ENCODE data around the gene PDGFA. TPM values are rescaled to one million over a fixed set of nuclear protein-coding genes. Genes with fewer than 3 reads are reported as not detected.

The PDGFA gene
- total and polyA plus RNA-seq, 2 experiments from 2014 or later, result 6.5 to 25.6 TPM

GRCh38 chr7:505171-505570 is 14.5 kb downstream of the PDGFA start:
- no peak for DNase-seq (ENCODE audit: low read depth in 1 of 2, low spot score in 1 of 2)

GRCh38 chr7:504221-505111 is 15.2 kb downstream of the PDGFA start:
- DNase-seq (ENCODE audit: low read depth in 1 of 2, low spot score in 1 of 2), result no peak
- no peaks in the 10 kb centered on the region for H3K4me1 ChIP-seq (ENCODE audit: low read depth)
- no peak overlapping the region for H3K27ac ChIP-seq

More at GRCh38 chr7:505171-505570, 14.5 kb downstream of the PDGFA start:
- no peaks in the 10 kb centered on the region for H3K27me3 ChIP-seq
- TF ChIP-seq CTCF (IDR thresholded peaks at IDR 0.05; ENCODE audit: low read depth, low read length), result no peak
- H3K4me3 ChIP-seq, result no peak overlapping the region
- no peaks in the 10 kb centered on the region for H3K9me3 ChIP-seq (ENCODE audit: low read depth)
- H3K27ac ChIP-seq, result no peak overlapping the region
- peaks cover 6% of the 10 kb centered on the region for H3K36me3 ChIP-seq
- no peaks in the 10 kb centered on the region for H3K4me1 ChIP-seq (ENCODE audit: low read depth)

GRCh38 chr7:503575-504111 is 16.0 kb downstream of the PDGFA start:
- H3K4me1 ChIP-seq (ENCODE audit: low read depth), result no peaks in the 10 kb centered on the region
- TF ChIP-seq CTCF (IDR thresholded peaks at IDR 0.05; ENCODE audit: low read depth, low read length), result no peak
- H3K27ac ChIP-seq, result no peak overlapping the region
- H3K27me3 ChIP-seq, result no peaks in the 10 kb centered on the region
- H3K36me3 ChIP-seq, result peaks cover 6% of the 10 kb centered on the region
- no peaks in the 10 kb centered on the region for H3K9me3 ChIP-seq (ENCODE audit: low read depth)
- no peak for DNase-seq (ENCODE audit: low read depth in 1 of 2, low spot score in 1 of 2)
- H3K4me3 ChIP-seq, result no peak overlapping the region

More at GRCh38 chr7:504221-505111, 15.2 kb downstream of the PDGFA start:
- no peaks in the 10 kb centered on the region for H3K27me3 ChIP-seq
- H3K4me3 ChIP-seq, result no peak overlapping the region
- no peak for TF ChIP-seq CTCF (IDR thresholded peaks at IDR 0.05; ENCODE audit: low read depth, low read length)
- H3K9me3 ChIP-seq (ENCODE audit: low read depth), result no peaks in the 10 kb centered on the region
- H3K36me3 ChIP-seq, result peaks cover 6% of the 10 kb centered on the region

GRCh38 chr7:502296-502695 is 17.4 kb downstream of the PDGFA start:
- Histone ChIP-seq H3K27me3 (no peaks in the 10 kb centered on the region), H3K4me3 (no peak overlapping the region), H3K27ac (no peak overlapping the region), H3K9me3 (ENCODE audit: low read depth) (no peaks in the 10 kb centered on the region), H3K36me3 (peaks cover 6% of the 10 kb centered on the region), H3K4me1 (ENCODE audit: low read depth) (no peaks in the 10 kb centered on the region)
- no peak for DNase-seq (ENCODE audit: low read depth in 1 of 2, low spot score in 1 of 2)
- TF ChIP-seq CTCF (IDR thresholded peaks at IDR 0.05; ENCODE audit: low read depth, low read length), result no peak

GRCh38 chr7:501526-501925 is 18.1 kb downstream of the PDGFA start:
- Histone ChIP-seq H3K27me3 (no peaks in the 10 kb centered on the region), H3K4me3 (no peak overlapping the region), H3K9me3 (ENCODE audit: low read depth) (no peaks in the 10 kb centered on the region), H3K27ac (no peak overlapping the region), H3K4me1 (ENCODE audit: low read depth) (no peaks in the 10 kb centered on the region), H3K36me3 (peaks cover 6% of the 10 kb centered on the region)
- no peak for DNase-seq (ENCODE audit: low read depth in 1 of 2, low spot score in 1 of 2)
- TF ChIP-seq CTCF (IDR thresholded peaks at IDR 0.05; ENCODE audit: low read depth, low read length), result no peak
